DND-41 (cell line): ENCODE results near the gene NUP153.

Source experiments
- ATAC-seq: fragments of 200-7000 bp; cut with Tn5 transposase; 3 replicates; pipeline ENCODE4 v1.9.1; 2021; ENCODE audit warnings: low read depth; ENCODE audit not compliant: insufficient read depth
- DNase-seq: peaks from one replicate; pipeline ENCODE4 v3.0.0-alpha.2; 2020
- H2AFZ ChIP-seq: 2 replicates; pipeline ENCODE4 v1.6.0; 2012; ENCODE audit warnings: low read depth, low read length
- H3K27ac ChIP-seq: 2 replicates; pipeline ENCODE4 v1.5.1; 2012; ENCODE audit warnings: low read length, inconsistent platforms
- H3K27me3 ChIP-seq: fragments of 200-600 bp; sonication (generic); 2 replicates; pipeline ENCODE4 v1.6.0; 2012; ENCODE audit warnings: low read length, mild to moderate bottlenecking, inconsistent platforms; ENCODE audit not compliant: insufficient read depth, poor library complexity
- H3K36me3 ChIP-seq: 2 replicates; pipeline ENCODE4 v1.5.1; 2012; ENCODE audit warnings: low read length, inconsistent platforms; ENCODE audit not compliant: insufficient read depth
- H3K4me1 ChIP-seq: 2 replicates; pipeline ENCODE4 v1.5.1; 2012; ENCODE audit warnings: mild to moderate bottlenecking, low read length; ENCODE audit not compliant: insufficient read depth
- H3K4me2 ChIP-seq: 2 replicates; pipeline ENCODE4 v1.6.0; 2012; ENCODE audit warnings: mild to moderate bottlenecking, moderate library complexity, low read length, inconsistent platforms; ENCODE audit not compliant: insufficient read depth
- H3K4me3 ChIP-seq, 2 experiments: fragments of 200-600 bp in 1 of 2; shearing (Covaris generic) in 1 of 2; 2 replicates each; pipeline ENCODE4 v1.5.1; 2012 to 2016; ENCODE audit warnings: inconsistent platforms in 2 of 2, low read length in 2 of 2, mild to moderate bottlenecking in 2 of 2, low read depth in 1 of 2, moderate library complexity in 1 of 2
- H3K79me2 ChIP-seq: 2 replicates; pipeline ENCODE4 v1.6.0; 2012; ENCODE audit warnings: low read length, inconsistent platforms; ENCODE audit not compliant: insufficient read depth
- H3K9ac ChIP-seq: 2 replicates; pipeline ENCODE4 v1.6.0; 2012; ENCODE audit warnings: low read depth, mild to moderate bottlenecking, inconsistent platforms, low read length, moderate library complexity
- H3K9me3 ChIP-seq: 2 replicates; pipeline ENCODE4 v1.5.1; 2012; ENCODE audit warnings: low read length, moderate library complexity, mild to moderate bottlenecking, inconsistent platforms; ENCODE audit not compliant: insufficient read depth, severe bottlenecking
- H4K20me1 ChIP-seq: 2 replicates; pipeline ENCODE4 v1.6.0; 2012; ENCODE audit warnings: low read length; ENCODE audit not compliant: insufficient read depth
- CTCF ChIP-seq: IDR thresholded peaks from 2 replicates; pipeline ENCODE4 v1.5.1; 2012; ENCODE audit warnings: borderline replicate concordance, low read length, moderate library complexity, mild to moderate bottlenecking; ENCODE audit not compliant: poor library complexity, severe bottlenecking; ENCODE audit errors: extremely low read depth
- EZH2 ChIP-seq: IDR thresholded peaks from 3 replicates; pipeline ENCODE4 v1.6.1; 2012; ENCODE audit warnings: borderline replicate concordance, low read depth, mild to moderate bottlenecking, moderate library complexity, low read length, inconsistent platforms; ENCODE audit not compliant: severe bottlenecking

Gene NUP153

GRCh38 chr6:17622144-17622543, 84.6 kb downstream of the NUP153 start:
- Histone ChIP-seq H3K9me3 (no peaks in the 10 kb centered on the region), H3K4me2 (no peak overlapping the region), H3K36me3 (peaks cover 93% of the 10 kb centered on the region), H4K20me1 (peaks cover 38% of the 10 kb centered on the region; the same call in 1 of the 2 replicates), H3K4me3 (no peak overlapping the region), H3K27me3 (no peaks in the 10 kb centered on the region), H3K4me1 (no peaks in the 10 kb centered on the region), H3K27ac (no peak overlapping the region), H3K9ac (no peak overlapping the region), H2AFZ (no peak overlapping the region), H3K79me2 (peaks cover 78% of the 10 kb centered on the region)
- TF ChIP-seq CTCF (no peak), EZH2 (no peak)
- ATAC-seq = peak; percentile 55; the same call in 1 of the 3 replicates
- no peak for DNase-seq

- H3K9ac ChIP-seq = no peak overlapping the region
- H3K4me3 ChIP-seq = no peak overlapping the region
- ATAC-seq (no peak), DNase-seq (no peak)
- H3K4me1 ChIP-seq = no peaks in the 10 kb centered on the region
- H3K4me2 ChIP-seq = no peak overlapping the region
- H3K9me3 ChIP-seq = no peaks in the 10 kb centered on the region
- H3K79me2 ChIP-seq = peaks cover 73% of the 10 kb centered on the region
- peaks cover 40% of the 10 kb centered on the region; the same call in 1 of the 2 replicates for H4K20me1 ChIP-seq
- no peak for TF ChIP-seq CTCF
- no peak for TF ChIP-seq EZH2
- H2AFZ ChIP-seq = no peak overlapping the region
- no peak overlapping the region for H3K27ac ChIP-seq
- H3K27me3 ChIP-seq = no peaks in the 10 kb centered on the region
- H3K36me3 ChIP-seq = peaks cover 93% of the 10 kb centered on the region
Measured at GRCh38 chr6:17621003-17621402, 85.7 kb downstream of the NUP153 start.

- no peak for DNase-seq
- no peak for TF ChIP-seq CTCF
- TF ChIP-seq EZH2 = no peak
- Histone ChIP-seq H4K20me1 (peaks cover 12% of the 10 kb centered on the region; the same call in 1 of the 2 replicates), H3K9ac (no peak overlapping the region), H3K27me3 (no peaks in the 10 kb centered on the region), H3K4me3 (no peak overlapping the region), H2AFZ (no peak overlapping the region), H3K9me3 (no peaks in the 10 kb centered on the region), H3K4me2 (no peak overlapping the region), H3K4me1 (no peaks in the 10 kb centered on the region), H3K27ac (no peak overlapping the region), H3K36me3 (peaks cover 66% of the 10 kb centered on the region), H3K79me2 (peaks cover 33% of the 10 kb centered on the region)
- ATAC-seq = no peak
Measured at GRCh38 chr6:17615794-17616193, 90.9 kb downstream of the NUP153 start.
